Measurements from ENCODE around the gene ACVR1.
"Not testable (repeated sequence)": the region's sequence is repeated elsewhere in the genome, so short reads cannot be mapped to it uniquely, and the experiment has no call there.

ACVR1 gene

DNA sequence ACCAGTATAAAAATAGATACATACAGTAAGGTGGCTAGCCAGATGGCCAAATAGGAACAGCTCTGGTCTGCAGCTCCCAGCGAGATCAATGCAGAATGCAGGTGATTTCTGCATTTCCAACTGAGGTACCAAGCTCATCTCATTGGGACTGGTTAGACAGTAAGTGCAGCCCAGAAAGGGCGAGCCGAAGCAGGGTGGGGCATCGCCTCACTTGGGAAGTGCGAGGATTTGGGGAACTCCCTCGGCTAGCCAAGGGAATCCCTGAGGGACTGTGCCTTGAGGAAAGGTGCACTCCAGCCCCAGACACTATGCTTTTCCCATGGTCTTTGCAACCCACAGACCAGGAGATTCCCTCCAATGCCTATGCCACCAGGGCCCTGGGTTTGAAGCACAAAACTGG lies 172.0 kb downstream of the ACVR1 start:
- DNase-seq (ENCODE audit: low read depth): not testable (repeated sequence)

DNA sequence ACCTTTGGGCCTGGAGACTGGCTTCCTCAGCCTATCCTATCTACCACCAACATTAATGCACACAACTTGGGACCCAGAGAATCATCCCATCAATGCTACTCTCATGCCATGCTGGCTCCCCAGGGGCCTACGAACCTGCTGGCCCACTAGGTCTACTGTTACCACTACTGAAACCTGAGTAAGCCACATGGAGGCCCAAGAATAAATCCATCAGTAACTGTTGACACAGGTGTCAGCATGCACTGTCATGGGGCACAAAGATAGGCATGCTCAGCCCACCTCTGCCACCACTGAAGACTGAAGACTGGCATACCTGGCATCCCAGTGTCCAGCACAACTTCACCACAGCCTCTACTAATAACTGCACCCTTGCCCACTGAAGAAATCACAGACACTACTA lies 176.3 kb downstream of the ACVR1 start:
- DNase-seq (ENCODE audit: low read depth): no peak

DNA sequence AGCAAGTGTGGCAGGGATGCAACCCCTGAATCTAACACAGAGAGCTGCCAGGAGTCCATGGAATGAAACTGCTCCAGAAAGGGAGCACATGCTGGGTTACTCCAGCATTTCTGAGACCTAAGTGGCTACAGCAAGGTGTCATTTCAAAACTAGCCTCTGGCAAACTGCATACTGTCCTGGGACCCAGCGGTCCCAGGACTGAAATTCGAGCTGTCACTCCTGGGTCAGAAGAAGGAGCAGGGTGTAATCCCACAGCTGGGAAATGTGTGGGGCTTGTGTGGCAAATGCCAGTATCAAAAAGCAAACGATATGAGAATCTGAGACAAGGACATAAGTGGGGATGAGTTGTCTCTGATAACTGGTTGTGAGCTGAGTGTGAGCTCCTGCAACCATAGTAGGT lies 177.1 kb downstream of the ACVR1 start:
- no peak for DNase-seq (ENCODE audit: low read depth)

DNA sequence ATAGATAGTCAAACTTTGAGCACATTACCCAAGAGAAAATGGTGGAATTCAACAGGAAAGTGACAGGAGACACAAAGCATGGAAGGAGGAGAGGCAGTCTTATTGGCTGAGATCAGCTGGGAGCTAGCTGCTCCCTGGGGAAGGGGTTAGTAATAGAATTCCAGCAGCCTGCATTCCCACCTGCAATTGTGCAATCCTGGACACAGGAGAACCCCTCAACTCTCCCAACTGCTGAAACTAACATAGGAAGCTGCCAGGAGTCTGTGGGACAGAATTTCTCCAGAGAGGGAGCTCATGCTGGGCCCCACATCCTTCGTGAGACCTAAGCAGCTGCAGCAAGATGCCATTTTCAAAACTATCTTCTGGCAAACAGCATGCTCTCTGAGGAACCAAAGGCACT lies 177.7 kb downstream of the ACVR1 start:
- DNase-seq (ENCODE audit: low read depth): peak; percentile 26

DNA sequence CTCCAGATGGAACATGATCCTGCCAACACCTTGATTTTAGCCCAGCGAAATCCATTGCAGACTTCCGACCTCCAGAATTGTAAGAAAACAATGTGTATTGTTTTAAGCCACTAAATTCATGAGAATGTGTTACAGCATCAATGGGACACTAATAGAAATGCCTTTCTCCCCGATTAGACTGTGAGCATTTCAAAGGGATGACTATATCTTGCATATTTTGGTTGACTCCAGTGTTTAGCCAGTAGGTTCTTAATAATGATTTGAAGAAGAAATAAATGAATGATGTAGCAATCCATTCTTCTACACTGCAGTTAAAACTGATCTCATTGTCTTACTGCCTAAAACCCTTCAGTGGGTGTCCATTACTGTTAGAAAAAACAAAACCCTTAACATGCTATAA lies 180.1 kb downstream of the ACVR1 start:
- DNase-seq (ENCODE audit: low read depth): no peak

DNA sequence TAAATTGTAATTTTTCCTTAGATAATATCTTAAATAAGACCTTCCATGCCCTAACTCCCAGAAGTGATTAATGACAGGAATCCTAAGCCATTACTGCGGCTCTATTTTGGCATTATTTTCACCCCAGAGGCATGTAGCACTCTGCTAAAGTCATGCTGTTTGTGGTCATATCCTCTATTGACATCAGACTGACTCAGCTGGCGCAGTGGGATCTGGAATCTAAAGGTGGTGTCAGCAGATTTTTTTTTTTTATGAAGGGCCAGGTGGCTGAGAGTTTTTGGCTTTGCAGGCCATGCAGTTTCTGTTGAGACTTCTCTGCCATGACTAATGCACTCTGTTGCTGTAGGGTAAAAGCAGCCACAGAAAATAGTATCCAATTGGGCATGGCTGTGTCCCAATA lies 183.4 kb downstream of the ACVR1 start:
- peak; percentile 11 for DNase-seq (ENCODE audit: low read depth)

DNA sequence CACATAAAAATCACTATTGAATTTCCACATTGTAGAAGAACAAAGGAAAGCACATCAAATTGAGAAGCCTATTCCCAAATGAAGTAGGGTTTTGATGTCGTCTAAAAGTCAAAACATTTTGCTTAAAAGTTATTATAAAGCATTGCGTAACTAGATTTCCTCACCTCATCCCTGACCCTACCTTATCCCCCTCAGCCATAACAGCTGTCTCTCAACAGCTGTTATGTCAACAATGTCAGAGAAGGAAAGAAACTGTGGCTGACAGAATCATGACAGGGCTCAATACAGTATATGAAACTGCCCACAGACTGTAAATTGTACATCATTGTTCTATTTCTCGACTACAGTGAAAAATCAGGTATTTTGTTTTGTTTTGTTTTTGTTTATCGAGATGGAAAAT lies 184.4 kb downstream of the ACVR1 start:
- DNase-seq (ENCODE audit: low read depth): no peak

DNA sequence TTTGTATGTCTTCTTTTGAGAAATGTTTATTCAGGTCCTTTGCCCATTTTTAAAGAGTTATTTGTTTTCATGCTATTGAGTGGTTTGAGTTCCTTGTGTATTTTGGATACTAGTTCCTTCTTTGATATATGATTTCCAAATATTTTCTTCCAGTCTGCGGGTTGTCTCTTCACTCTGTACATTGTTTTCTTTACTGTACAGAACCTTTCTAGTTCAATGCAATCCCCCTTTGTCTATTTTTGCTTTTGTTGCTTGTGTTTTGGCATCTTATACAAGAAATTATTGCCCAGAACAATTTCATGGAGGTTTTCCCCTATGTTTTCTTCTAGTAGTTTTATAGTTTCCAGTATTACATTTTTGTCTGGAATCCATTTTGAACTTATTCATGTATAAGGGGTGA lies 185.0 kb downstream of the ACVR1 start:
- DNase-seq (ENCODE audit: low read depth): no peak
